ENCODE results near the gene FAM181A. TPM values are rescaled to one million over a fixed set of nuclear protein-coding genes. Genes with fewer than 3 reads are reported as not detected.

FAM181A gene
- total and polyA plus RNA-seq, 4 donors, result 1.9 to 4.0 (median 3.3) TPM

- H3K4me3 ChIP-seq, result no peak overlapping the region
- no peaks in the 10 kb centered on the region for H3K36me3 ChIP-seq (ENCODE audit: control insufficient read depth in 4 of 4, insufficient read depth in 4 of 4, low read length in 4 of 4)
- peaks cover 0 to 3% (median 0%) of the 10 kb centered on the region in 5 donors for H3K4me1 ChIP-seq (ENCODE audit: control insufficient read depth in 5 of 5, insufficient read depth in 5 of 5, low read length in 5 of 5)
- H3K9me3 ChIP-seq (ENCODE audit: control insufficient read depth in 4 of 4, insufficient read depth in 3 of 4, low read length in 3 of 4), result peaks cover 0 to 7% (median 0%) of the 10 kb centered on the region in 4 donors
- H3K27me3 ChIP-seq (ENCODE audit: control insufficient read depth in 3 of 3, insufficient read depth in 3 of 3, low read length in 2 of 3), result no peaks in the 10 kb centered on the region
- ATAC-seq (ENCODE audit: insufficient read depth, low FRiP score) (no peak), DNase-seq (no peak)
- 50 to 65% methylated on average over 3 of the region's 3 CpGs for WGBS, 2 donors
- TF ChIP-seq, protein P1, sequence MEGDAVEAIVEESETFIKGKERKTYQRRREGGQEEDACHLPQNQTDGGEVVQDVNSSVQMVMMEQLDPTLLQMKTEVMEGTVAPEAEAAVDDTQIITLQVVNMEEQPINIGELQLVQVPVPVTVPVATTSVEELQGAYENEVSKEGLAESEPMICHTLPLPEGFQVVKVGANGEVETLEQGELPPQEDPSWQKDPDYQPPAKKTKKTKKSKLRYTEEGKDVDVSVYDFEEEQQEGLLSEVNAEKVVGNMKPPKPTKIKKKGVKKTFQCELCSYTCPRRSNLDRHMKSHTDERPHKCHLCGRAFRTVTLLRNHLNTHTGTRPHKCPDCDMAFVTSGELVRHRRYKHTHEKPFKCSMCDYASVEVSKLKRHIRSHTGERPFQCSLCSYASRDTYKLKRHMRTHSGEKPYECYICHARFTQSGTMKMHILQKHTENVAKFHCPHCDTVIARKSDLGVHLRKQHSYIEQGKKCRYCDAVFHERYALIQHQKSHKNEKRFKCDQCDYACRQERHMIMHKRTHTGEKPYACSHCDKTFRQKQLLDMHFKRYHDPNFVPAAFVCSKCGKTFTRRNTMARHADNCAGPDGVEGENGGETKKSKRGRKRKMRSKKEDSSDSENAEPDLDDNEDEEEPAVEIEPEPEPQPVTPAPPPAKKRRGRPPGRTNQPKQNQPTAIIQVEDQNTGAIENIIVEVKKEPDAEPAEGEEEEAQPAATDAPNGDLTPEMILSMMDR (IDR thresholded peaks at IDR 0.05; ENCODE audit: control extremely low read depth, extremely low read depth), result no peak
- no peak overlapping the region for H3K9ac ChIP-seq (ENCODE audit: insufficient read depth in 1 of 2, low read length in 2 of 2)
- H3K27ac ChIP-seq (ENCODE audit: low read depth in 1 of 2, low read length in 1 of 2), result no peak overlapping the region
These were observed 10.6 kb upstream of the FAM181A start for GRCh38 chr14:93916498-93916897.

DNA sequence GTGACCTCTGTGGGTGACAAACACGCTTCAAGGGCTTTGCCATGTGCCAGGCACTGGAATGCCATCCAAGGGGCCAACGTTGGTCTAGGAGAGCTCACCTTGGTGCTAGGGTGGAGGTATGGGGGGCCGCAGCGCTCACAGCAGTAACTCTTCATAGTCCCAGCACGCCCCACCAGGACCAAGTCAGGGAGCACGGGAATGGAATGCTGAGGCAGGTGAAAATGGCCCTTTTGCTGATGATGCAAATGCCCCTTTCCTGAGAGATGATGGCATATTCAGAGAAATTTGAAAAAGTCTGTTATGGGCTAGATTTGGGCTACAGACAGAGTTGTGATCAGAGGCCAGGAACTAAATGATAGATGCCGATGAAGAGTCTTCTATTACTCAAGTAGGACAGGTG is 10.0 kb upstream of the FAM181A start:
- Histone ChIP-seq H3K36me3 (ENCODE audit: control insufficient read depth in 4 of 4, insufficient read depth in 4 of 4, low read length in 4 of 4) (no peaks in the 10 kb centered on the region), H3K4me3 (no peak overlapping the region), H3K4me1 (ENCODE audit: control insufficient read depth in 5 of 5, insufficient read depth in 5 of 5, low read length in 5 of 5) (peaks cover 0 to 3% (median 0%) of the 10 kb centered on the region in 5 donors), H3K9ac (ENCODE audit: insufficient read depth in 1 of 2, low read length in 2 of 2) (no peak overlapping the region), H3K9me3 (ENCODE audit: control insufficient read depth in 4 of 4, insufficient read depth in 3 of 4, low read length in 3 of 4) (peaks cover 0 to 7% (median 0%) of the 10 kb centered on the region in 4 donors), H3K27me3 (ENCODE audit: control insufficient read depth in 3 of 3, insufficient read depth in 3 of 3, low read length in 2 of 3) (no peaks in the 10 kb centered on the region), H3K27ac (ENCODE audit: low read depth in 1 of 2, low read length in 1 of 2) (no peak overlapping the region)
- ATAC-seq (ENCODE audit: insufficient read depth, low FRiP score) (no peak), DNase-seq (no peak)
- 84 to 86% methylated on average over 7 of the region's 7 CpGs for WGBS, 2 donors
- TF ChIP-seq, protein P1 (IDR thresholded peaks at IDR 0.05; ENCODE audit: control extremely low read depth, extremely low read depth), result no peak

DNA sequence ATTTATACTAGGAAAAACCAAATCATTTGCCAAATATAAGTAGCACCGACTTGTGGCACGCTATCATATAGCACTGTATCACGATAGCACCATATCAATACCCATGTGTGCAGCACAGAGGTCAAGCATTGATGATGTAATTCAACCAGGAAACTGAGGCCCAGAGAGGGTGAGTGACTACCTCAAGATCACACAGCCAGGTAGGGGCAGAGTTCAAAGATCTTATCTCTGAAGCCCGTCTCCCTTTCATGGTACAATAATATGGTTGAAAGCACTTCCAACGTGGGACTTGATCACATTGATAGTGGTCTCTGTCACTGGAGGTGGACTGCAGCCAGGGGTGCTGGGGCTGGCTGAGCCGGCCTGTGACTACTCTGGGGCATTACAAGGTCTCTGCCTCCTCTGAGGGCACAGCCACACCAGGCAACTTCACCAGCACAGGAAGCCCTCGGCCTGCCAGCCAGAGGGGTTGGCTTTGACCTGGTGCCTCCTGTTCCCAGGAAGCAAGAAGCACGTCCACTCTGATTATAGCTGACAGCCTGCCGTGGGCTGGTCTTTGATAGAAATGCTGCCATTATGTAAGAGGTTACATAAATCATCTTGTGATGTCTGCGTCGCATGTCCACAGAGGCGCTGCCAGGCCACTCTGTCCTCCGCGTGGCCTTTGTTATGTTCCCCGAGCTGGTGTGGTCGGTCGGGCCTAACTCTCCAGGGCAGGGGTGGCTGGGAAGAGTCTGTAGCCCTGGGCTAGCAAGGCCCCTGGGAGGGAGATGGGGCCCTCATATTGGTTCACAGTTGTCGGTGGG is 5.9 kb upstream of the FAM181A start:
- DNase-seq (no peak), ATAC-seq (ENCODE audit: insufficient read depth, low FRiP score) (no peak)
- no peaks in the 10 kb centered on the region for H3K9me3 ChIP-seq (ENCODE audit: control insufficient read depth in 4 of 4, insufficient read depth in 3 of 4, low read length in 3 of 4)
- 82 to 85% methylated on average over 18 of the region's 18 CpGs for whole genome bisulfite sequencing, 2 donors
- no peaks in the 10 kb centered on the region for H3K36me3 ChIP-seq (ENCODE audit: control insufficient read depth in 4 of 4, insufficient read depth in 4 of 4, low read length in 4 of 4)
- no peak overlapping the region for H3K9ac ChIP-seq (ENCODE audit: insufficient read depth in 1 of 2, low read length in 2 of 2)
- peaks cover 0 to 3% (median 0%) of the 10 kb centered on the region in 5 donors for H3K4me1 ChIP-seq (ENCODE audit: control insufficient read depth in 5 of 5, insufficient read depth in 5 of 5, low read length in 5 of 5)
- no peak overlapping the region for H3K27ac ChIP-seq (ENCODE audit: low read depth in 1 of 2, low read length in 1 of 2)
- no peaks in the 10 kb centered on the region for H3K27me3 ChIP-seq (ENCODE audit: control insufficient read depth in 3 of 3, insufficient read depth in 3 of 3, low read length in 2 of 3)
- TF ChIP-seq, protein P1 (IDR thresholded peaks at IDR 0.05; ENCODE audit: control extremely low read depth, extremely low read depth), result no peak
- H3K4me3 ChIP-seq, result no peak overlapping the region
